H9 (cell line): ENCODE measurements around the gene PEAK3. TPM values are rescaled to one million over a fixed set of nuclear protein-coding genes. Genes with fewer than 3 reads are reported as not detected.
A peak's percentile ranks its signal among the peaks of the same experiment; 100 is the strongest.

Experiments used
- DNase-seq: peaks from one replicate; pipeline ENCODE4 v3.0.0-alpha.2; 2017
- H2AFZ ChIP-seq: one replicate; pipeline ENCODE4 v1.6.1; 2013; ENCODE audit warnings: mild to moderate bottlenecking, low read length, control low read depth, moderate library complexity
- H2AK5ac ChIP-seq: 2 replicates; pipeline ENCODE4 v1.6.1; 2013; ENCODE audit warnings: low read length, control low read depth, mixed read lengths; ENCODE audit not compliant: insufficient read length
- H2BK120ac ChIP-seq: one replicate; pipeline ENCODE4 v1.6.1; 2013; ENCODE audit warnings: low read depth, mild to moderate bottlenecking, low read length, control low read depth, inconsistent platforms; ENCODE audit not compliant: poor library complexity, severe bottlenecking
- H2BK12ac ChIP-seq: 2 replicates; pipeline ENCODE4 v1.6.1; 2013; ENCODE audit warnings: low read length, control low read depth, mixed read lengths, low read depth; ENCODE audit not compliant: insufficient read length
- H2BK15ac ChIP-seq: 2 replicates; pipeline ENCODE4 v1.6.1; 2013; ENCODE audit warnings: low read depth, low read length, control low read depth
- H2BK20ac ChIP-seq: one replicate; pipeline ENCODE4 v1.6.1; 2013; ENCODE audit warnings: low read depth, mild to moderate bottlenecking, low read length, control low read depth, inconsistent platforms; ENCODE audit not compliant: poor library complexity, severe bottlenecking
- H2BK5ac ChIP-seq: 2 replicates; pipeline ENCODE4 v1.6.1; 2013; ENCODE audit warnings: low read length, control low read depth, mixed read lengths; ENCODE audit not compliant: insufficient read length
- H3K14ac ChIP-seq: 2 replicates; pipeline ENCODE4 v1.6.1; 2013; ENCODE audit warnings: low read length, control low read depth; ENCODE audit not compliant: insufficient read depth
- H3K18ac ChIP-seq: 2 replicates; pipeline ENCODE4 v1.6.1; 2013; ENCODE audit warnings: low read depth, mild to moderate bottlenecking, mixed read lengths, low read length, control low read depth; ENCODE audit not compliant: insufficient read length
- H3K23ac ChIP-seq: 2 replicates; pipeline ENCODE4 v1.6.1; 2013; ENCODE audit warnings: low read length, control low read depth, mixed read lengths, low read depth; ENCODE audit not compliant: insufficient read length
- H3K23me2 ChIP-seq: 2 replicates; pipeline ENCODE4 v1.6.1; 2013; ENCODE audit warnings: low read depth, mild to moderate bottlenecking, mixed read lengths, low read length, control low read depth; ENCODE audit not compliant: insufficient read length, poor library complexity, severe bottlenecking
- H3K27ac ChIP-seq: 2 replicates; pipeline ENCODE4 v1.5.1; 2013; ENCODE audit warnings: low read length, control low read depth, mixed read lengths, low read depth; ENCODE audit not compliant: insufficient read length
- H3K27me3 ChIP-seq: 2 replicates; pipeline ENCODE4 v1.6.1; 2013; ENCODE audit warnings: low read length, control low read depth, inconsistent platforms; ENCODE audit not compliant: insufficient read depth
- H3K4ac ChIP-seq: 2 replicates; pipeline ENCODE4 v1.6.1; 2013; ENCODE audit warnings: low read depth, mild to moderate bottlenecking, control low read depth, inconsistent platforms, low read length, moderate library complexity
- H3K4me1 ChIP-seq: 2 replicates; pipeline ENCODE4 v1.6.1; 2013; ENCODE audit warnings: low read length, control low read depth, inconsistent platforms; ENCODE audit not compliant: insufficient read depth
- H3K4me2 ChIP-seq: 2 replicates; pipeline ENCODE4 v1.6.1; 2013; ENCODE audit warnings: low read length, control low read depth, mixed read lengths; ENCODE audit not compliant: insufficient read length, insufficient read depth
- H3K56ac ChIP-seq: 2 replicates; pipeline ENCODE4 v1.6.1; 2013; ENCODE audit warnings: low read depth, mild to moderate bottlenecking, mixed read lengths, low read length, control low read depth; ENCODE audit not compliant: insufficient read length
- H3K79me1 ChIP-seq: 2 replicates; pipeline ENCODE4 v1.6.1; 2013; ENCODE audit warnings: low read depth, mild to moderate bottlenecking, moderate library complexity, low read length, control low read depth, inconsistent platforms; ENCODE audit not compliant: insufficient read depth, poor library complexity, severe bottlenecking
- H3K79me2 ChIP-seq: 2 replicates; pipeline ENCODE4 v1.6.1; 2013; ENCODE audit warnings: low read length, control low read depth, inconsistent platforms; ENCODE audit not compliant: insufficient read depth
- H3K9ac ChIP-seq: 2 replicates; pipeline ENCODE4 v1.6.1; 2013; ENCODE audit warnings: low read length, control low read depth, mixed read lengths; ENCODE audit not compliant: insufficient read length; ENCODE audit errors: extremely low read depth
- H3K9me3 ChIP-seq: one replicate; pipeline ENCODE4 v1.6.1; 2013; ENCODE audit warnings: low read depth, low read length, inconsistent platforms; ENCODE audit not compliant: control insufficient read depth
- H3T11ph ChIP-seq: one replicate; pipeline ENCODE4 v1.6.1; 2013; ENCODE audit warnings: mild to moderate bottlenecking, low read length, control low read depth, inconsistent platforms
- H4K20me1 ChIP-seq: one replicate; pipeline ENCODE4 v1.6.1; 2013; ENCODE audit not compliant: control insufficient read depth, insufficient read length, insufficient read depth
- H4K5ac ChIP-seq: 2 replicates; pipeline ENCODE4 v1.6.1; 2013; ENCODE audit warnings: low read depth, mild to moderate bottlenecking, mixed read lengths, low read length, control low read depth; ENCODE audit not compliant: insufficient read length
- H4K8ac ChIP-seq: replicated peaks from 2 replicates; pipeline ENCODE4 v1.6.1; 2013; ENCODE audit warnings: low read length, control low read depth, mixed read lengths, low read depth; ENCODE audit not compliant: insufficient read length
- H4K91ac ChIP-seq: 2 replicates; pipeline ENCODE4 v1.6.1; 2013; ENCODE audit warnings: low read depth, mild to moderate bottlenecking, moderate library complexity, mixed read lengths, low read length, control low read depth; ENCODE audit not compliant: insufficient read length
- H3K27ac Mint-ChIP-seq, 3 experiments: 2 replicates in 2 of 3; 3 replicates in 1 of 3; pipeline ENCODE4 v1.8.0; 2020 to 2021; ENCODE audit warnings: mixed read lengths in 3 of 3, mild to moderate bottlenecking in 1 of 3, moderate library complexity in 1 of 3
- H3K27me3 Mint-ChIP-seq: 2 replicates; pipeline ENCODE4 v1.8.0; 2021; ENCODE audit warnings: low read depth, mild to moderate bottlenecking, moderate library complexity, mixed read lengths
- H3K36me3 Mint-ChIP-seq, 3 experiments: 2 replicates in 2 of 3; 3 replicates in 1 of 3; pipeline ENCODE4 v1.8.0; 2020 to 2021; ENCODE audit warnings: low read depth in 3 of 3, mixed read lengths in 3 of 3; ENCODE audit not compliant: insufficient read depth in 1 of 3
- H3K4me1 Mint-ChIP-seq, 2 experiments: 2 replicates each; pipeline ENCODE4 v1.8.0; 2020; ENCODE audit warnings: mixed read lengths in 2 of 2
- H3K4me3 Mint-ChIP-seq, 2 experiments: 2 replicates in 1 of 2; 3 replicates in 1 of 2; pipeline ENCODE4 v1.8.0; 2020 to 2021; ENCODE audit warnings: mild to moderate bottlenecking in 2 of 2, mixed read lengths in 2 of 2, moderate library complexity in 1 of 2
- H3K9me3 Mint-ChIP-seq, 2 experiments: 2 replicates in 1 of 2; 3 replicates in 1 of 2; pipeline ENCODE4 v1.8.0; 2020; ENCODE audit warnings: mild to moderate bottlenecking in 2 of 2, mixed read lengths in 2 of 2, moderate library complexity in 1 of 2
- CTCF ChIP-seq: fragments of 200-600 bp; sonication (generic); conservative IDR thresholded peaks from 3 replicates; pipeline ENCODE4 v1.8.0; 2021; ENCODE audit warnings: antibody characterized with exemption, mild to moderate bottlenecking
- WGBS: extraction: QIAGEN DNeasy Blood & Tissue Kit; methylation state at CpG from one replicate; pipeline ENCODE4 v1.1.7; 2013; ENCODE audit warnings: missing lambda C conversion rate, low lambda C conversion rate, mixed read lengths; ENCODE audit not compliant: insufficient read length; ENCODE audit errors: extremely low coverage; 5-methylcytosine and 5-hydroxymethylcytosine counted together
- total RNA-seq: library from RNA; stranded (reverse); gene quantifications from 2 replicates; pipeline ENCODE4 v1.2.1, GENCODE V29; 2021

PEAK3 gene
- total RNA-seq, 1 experiment from 2014 or later, result not detected

- no peak overlapping the region for H2BK15ac ChIP-seq
- 0 out of 4 replicates have a peak, but pooled peaks cover 6 to 12% of the 10 kb centered on the region in 2 experiments for H3K4me1 Mint-ChIP-seq
Observed at GRCh38 chr19:2320049-2320448, 38.1 kb upstream of the PEAK3 start.

More at GRCh38 chr19:2320049-2320448, 38.1 kb upstream of the PEAK3 start:
- DNase-seq, result no peak
- H3K9ac ChIP-seq, result no peak overlapping the region
- H2BK12ac ChIP-seq, result no peak overlapping the region
- H3K79me1 ChIP-seq, result no peaks in the 10 kb centered on the region
- no peak overlapping the region for H3K4me2 ChIP-seq
- H2AK5ac ChIP-seq, result no peak overlapping the region
- H3K9me3 ChIP-seq, result no peaks in the 10 kb centered on the region
- H2BK120ac ChIP-seq, result no peak overlapping the region
- Mint-ChIP-seq H3K27me3 (peaks cover 12% of the 10 kb centered on the region), H3K36me3 (peaks cover 2 to 24% (median 20%) of the 10 kb centered on the region in 3 experiments; a peak in 6 of 7 replicates), H3K27ac (peak overlapping the region in 2 of 3 experiments; percentile 44; a peak in 2 of 7 replicates), H3K9me3 (peaks cover 0 to 4% of the 10 kb centered on the region in 2 experiments; a peak in 3 of 5 replicates), H3K4me3 (no peak overlapping the region)
- no peak overlapping the region for H3K4ac ChIP-seq
- H4K20me1 ChIP-seq, result no peaks in the 10 kb centered on the region
- TF ChIP-seq CTCF, result no peak
- H3K18ac ChIP-seq, result no peak overlapping the region
- no peak overlapping the region for H2BK5ac ChIP-seq
- H3K23ac ChIP-seq, result no peak overlapping the region
- H4K8ac ChIP-seq, result no peak overlapping the region
- H3T11ph ChIP-seq, result no peak overlapping the region
- H4K5ac ChIP-seq, result no peak overlapping the region
- H3K4me1 ChIP-seq, result no peaks in the 10 kb centered on the region
- no peak overlapping the region for H3K56ac ChIP-seq
- no CpG with 5 or more reads among the region's 12 CpGs for WGBS
- H2AFZ ChIP-seq, result no peak overlapping the region
- H3K27me3 ChIP-seq, result no peaks in the 10 kb centered on the region
- no peak overlapping the region for H2BK20ac ChIP-seq
- H4K91ac ChIP-seq, result no peak overlapping the region
- H3K27ac ChIP-seq, result no peak overlapping the region
- H3K14ac ChIP-seq, result no peak overlapping the region
- no peaks in the 10 kb centered on the region for H3K23me2 ChIP-seq
- no peaks in the 10 kb centered on the region for H3K79me2 ChIP-seq
